Spinal cord (tissue), 10 donors: ENCODE data around the gene MRPS9. TPM values are rescaled to one million over a fixed set of nuclear protein-coding genes. Genes with fewer than 3 reads are reported as not detected.
A peak's percentile ranks its signal among the peaks of the same experiment; 100 is the strongest.

ENCODE experiments used
- DNase-seq, 6 donors: peaks; one replicate each; pipeline versions ENCODE4 v3.0.0 to v3.0.0-alpha.2; 2013 to 2015; ENCODE audit warnings: low spot score in 6 of 6, low read depth in 4 of 6
- H3K27ac ChIP-seq: one replicate; pipeline ENCODE4 v1.5.1; 2013; ENCODE audit warnings: low read depth, low read length, control low read depth
- H3K27me3 ChIP-seq: one replicate; pipeline ENCODE4 v1.6.1; 2013; ENCODE audit warnings: low read length; ENCODE audit not compliant: control insufficient read depth, insufficient read depth
- H3K36me3 ChIP-seq: one replicate; pipeline ENCODE4 v1.6.1; 2013; ENCODE audit warnings: low read length; ENCODE audit not compliant: control insufficient read depth, insufficient read depth
- H3K4me1 ChIP-seq: one replicate; pipeline ENCODE4 v1.6.1; 2013; ENCODE audit warnings: low read length; ENCODE audit not compliant: control insufficient read depth, insufficient read depth
- H3K4me3 ChIP-seq: one replicate; pipeline ENCODE4 v1.5.1; 2013; ENCODE audit warnings: low read depth, low read length, control low read depth
- H3K9me3 ChIP-seq: one replicate; pipeline ENCODE4 v1.6.1; 2013; ENCODE audit warnings: low read length; ENCODE audit not compliant: control insufficient read depth, insufficient read depth
- WGBS: methylation state at CpG from one replicate; pipeline ENCODE4 v1.1.5; 2013; ENCODE audit warnings: missing lambda C conversion rate; ENCODE audit not compliant: insufficient coverage; 5-methylcytosine and 5-hydroxymethylcytosine counted together
- polyA plus RNA-seq, 2 donors: library from polyadenylated mRNA; unstranded; fragments of 120-200 nt; gene quantifications; one replicate each; pipeline ENCODE4 v1.2.1, GENCODE V29; 2013; ENCODE audit not compliant: insufficient read length in 2 of 2
- total RNA-seq, 2 donors: library from RNA; depleted of rRNA in 1 of 2; stranded (reverse); fragments of 120-200 nt in 1 of 2; fragments of >200 nt in 1 of 2; gene quantifications; one replicate each; pipeline versions ENCODE4 v1.2.3 to v1.2.4, GENCODE V29; 2013 to 2014
- donor health status: healthy.

MRPS9 gene
- total and polyA plus RNA-seq, 4 donors, result 22.5 to 35.7 (median 34.1) TPM

DNA sequence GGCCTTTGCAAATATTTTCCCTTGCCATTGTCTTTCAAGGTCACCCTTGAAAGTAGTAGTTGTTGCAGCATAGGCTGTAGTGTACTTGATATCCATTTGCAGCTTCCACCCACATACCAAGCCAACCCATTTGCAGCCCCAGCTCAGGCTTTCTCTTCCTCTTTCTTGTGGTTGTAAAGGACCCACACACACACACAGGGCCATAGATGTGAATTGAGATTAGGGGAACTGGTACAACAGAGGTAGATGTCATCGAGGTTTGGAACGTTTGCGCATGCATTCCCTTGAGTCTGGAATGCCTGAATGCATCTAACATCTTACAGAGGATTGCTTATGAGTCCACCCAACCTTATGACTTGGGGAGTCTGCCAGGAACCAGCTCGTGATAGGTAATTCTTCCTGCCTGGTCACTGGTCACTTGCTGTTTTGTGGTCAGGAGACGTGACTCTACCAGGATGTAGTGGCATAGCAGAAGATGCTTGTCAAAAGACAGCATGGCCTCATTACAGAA lies 91.9 kb downstream of the MRPS9 start:
- no peaks in the 10 kb centered on the region for H3K36me3 ChIP-seq
- no peak overlapping the region for H3K4me3 ChIP-seq
- H3K9me3 ChIP-seq, result no peaks in the 10 kb centered on the region
- 100% methylated on average over 4 of the region's 5 CpGs for WGBS
- no peaks in the 10 kb centered on the region for H3K27me3 ChIP-seq
- no peak for DNase-seq
- peaks cover 12% of the 10 kb centered on the region for H3K4me1 ChIP-seq
- no peak overlapping the region for H3K27ac ChIP-seq

DNA sequence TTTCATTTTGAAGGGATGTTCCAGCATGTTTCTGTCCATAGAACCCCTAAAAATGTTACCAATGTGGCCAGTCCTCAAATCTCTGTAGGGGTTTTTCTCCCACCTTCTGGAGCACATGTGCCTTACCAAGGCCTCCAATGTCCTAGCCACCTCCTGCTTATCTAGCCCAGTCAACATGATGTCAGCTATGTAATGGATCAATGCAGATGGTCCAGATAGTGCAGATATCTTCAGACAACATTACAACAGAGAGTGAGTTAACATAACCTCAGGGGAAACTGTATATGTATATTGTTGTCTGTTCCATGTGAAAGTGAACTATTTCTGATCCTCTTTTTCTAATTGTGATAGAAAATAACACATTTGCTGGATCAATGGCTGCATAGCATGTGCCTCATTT lies 92.7 kb downstream of the MRPS9 start:
- Histone ChIP-seq H3K36me3 (no peaks in the 10 kb centered on the region), H3K4me1 (peaks cover 7% of the 10 kb centered on the region), H3K4me3 (no peak overlapping the region), H3K9me3 (no peaks in the 10 kb centered on the region), H3K27me3 (no peaks in the 10 kb centered on the region), H3K27ac (no peak overlapping the region)
- DNase-seq, result no peak

GRCh38 chr2:105134081-105134480 lies 96.2 kb downstream of the MRPS9 start:
- H3K4me1 ChIP-seq, result no peaks in the 10 kb centered on the region
- H3K36me3 ChIP-seq, result no peaks in the 10 kb centered on the region
- H3K27me3 ChIP-seq, result no peaks in the 10 kb centered on the region
- no peak for DNase-seq
- H3K4me3 ChIP-seq, result no peak overlapping the region
- H3K9me3 ChIP-seq, result no peaks in the 10 kb centered on the region
- 83% methylated on average over 1 of the region's 3 CpGs for WGBS
- H3K27ac ChIP-seq, result no peak overlapping the region

- DNase-seq, result no peak
- no peaks in the 10 kb centered on the region for H3K4me1 ChIP-seq
- H3K4me3 ChIP-seq, result no peak overlapping the region
- no peaks in the 10 kb centered on the region for H3K9me3 ChIP-seq
- H3K36me3 ChIP-seq, result no peaks in the 10 kb centered on the region
- H3K27me3 ChIP-seq, result no peaks in the 10 kb centered on the region
- no peak overlapping the region for H3K27ac ChIP-seq
- 93% methylated on average over 4 of the region's 6 CpGs for WGBS
These were observed 97.6 kb downstream of the MRPS9 start for GRCh38 chr2:105135436-105135835.

DNA sequence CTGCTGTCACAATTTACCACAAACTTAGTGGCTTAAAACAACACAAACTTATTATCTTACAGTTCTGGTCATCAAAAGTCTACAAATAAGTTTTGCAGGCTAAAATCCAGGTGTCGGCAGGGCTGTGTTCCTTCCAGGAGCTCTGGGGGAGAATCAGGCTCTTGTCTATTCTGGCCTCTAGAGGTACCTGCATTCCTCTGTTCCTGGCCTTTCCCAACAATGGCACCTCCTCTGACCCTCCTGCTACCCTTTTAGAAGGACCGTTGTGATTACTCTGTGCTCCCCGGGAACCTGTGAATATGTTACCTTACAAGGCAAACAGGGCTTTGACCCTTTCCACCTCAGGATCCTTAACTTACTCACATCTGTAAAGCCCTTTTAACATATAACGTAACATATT lies 98.5 kb downstream of the MRPS9 start:
- Histone ChIP-seq H3K27ac (no peak overlapping the region), H3K4me1 (no peaks in the 10 kb centered on the region), H3K36me3 (no peaks in the 10 kb centered on the region), H3K4me3 (no peak overlapping the region), H3K27me3 (no peaks in the 10 kb centered on the region), H3K9me3 (no peaks in the 10 kb centered on the region)
- 66% methylated on average over 3 of the region's 4 CpGs for WGBS
- DNase-seq, result no peak

DNA sequence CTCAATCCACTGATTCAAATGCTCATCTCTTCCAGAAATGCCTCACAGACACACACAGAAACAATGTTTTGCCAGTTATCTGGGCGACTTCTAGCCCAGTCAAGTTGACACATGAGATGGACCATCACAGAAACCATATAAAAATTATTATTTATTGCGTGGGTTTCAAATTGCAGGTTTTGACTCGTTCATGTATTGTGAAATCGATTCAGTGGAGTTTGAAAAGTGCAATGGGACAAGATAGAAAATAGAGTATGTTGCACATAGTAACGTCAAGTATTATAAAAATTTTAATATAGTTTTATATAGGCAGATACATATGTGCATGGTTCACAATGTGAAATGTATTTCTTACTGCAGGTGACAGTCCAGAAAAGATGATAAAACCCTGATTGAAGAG lies 100.8 kb downstream of the MRPS9 start:
- WGBS, result no CpG with 5 or more reads among the region's 5 CpGs
- H3K4me3 ChIP-seq, result no peak overlapping the region
- no peaks in the 10 kb centered on the region for H3K27me3 ChIP-seq
- no peaks in the 10 kb centered on the region for H3K36me3 ChIP-seq
- H3K27ac ChIP-seq, result no peak overlapping the region
- DNase-seq, result no peak
- H3K9me3 ChIP-seq, result no peaks in the 10 kb centered on the region
- peaks cover 5% of the 10 kb centered on the region for H3K4me1 ChIP-seq

- no peak for DNase-seq
- Histone ChIP-seq H3K9me3 (no peaks in the 10 kb centered on the region), H3K36me3 (no peaks in the 10 kb centered on the region), H3K27me3 (no peaks in the 10 kb centered on the region), H3K27ac (no peak overlapping the region), H3K4me3 (no peak overlapping the region), H3K4me1 (peaks cover 11% of the 10 kb centered on the region)
- WGBS, result 95% methylated on average over 3 of the region's 6 CpGs
These were observed 101.8 kb downstream of the MRPS9 start for GRCh38 chr2:105139556-105140239.

DNA sequence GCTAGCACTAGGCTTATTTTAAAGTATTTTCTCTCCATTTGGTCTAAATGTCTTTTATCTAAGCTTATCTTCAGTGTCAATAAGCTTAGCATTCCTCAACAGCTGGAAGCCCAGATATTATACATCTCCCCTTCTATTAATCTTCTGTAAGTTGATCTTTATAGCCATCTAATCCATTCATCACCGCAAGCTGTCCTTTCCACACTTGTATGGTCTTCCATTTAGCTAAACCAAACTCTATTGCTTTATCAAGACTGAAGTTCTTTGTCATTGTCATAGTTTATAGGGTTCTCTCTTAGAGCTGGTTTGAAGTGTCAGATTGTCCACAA lies 102.3 kb downstream of the MRPS9 start:
- Histone ChIP-seq H3K4me1 (peaks cover 15% of the 10 kb centered on the region), H3K9me3 (no peaks in the 10 kb centered on the region), H3K36me3 (no peaks in the 10 kb centered on the region), H3K4me3 (no peak overlapping the region), H3K27ac (no peak overlapping the region), H3K27me3 (no peaks in the 10 kb centered on the region)
- no CpG with 5 or more reads among the region's 1 CpG for WGBS
- peak in 1 of 6 donors; percentile 23 for DNase-seq

DNA sequence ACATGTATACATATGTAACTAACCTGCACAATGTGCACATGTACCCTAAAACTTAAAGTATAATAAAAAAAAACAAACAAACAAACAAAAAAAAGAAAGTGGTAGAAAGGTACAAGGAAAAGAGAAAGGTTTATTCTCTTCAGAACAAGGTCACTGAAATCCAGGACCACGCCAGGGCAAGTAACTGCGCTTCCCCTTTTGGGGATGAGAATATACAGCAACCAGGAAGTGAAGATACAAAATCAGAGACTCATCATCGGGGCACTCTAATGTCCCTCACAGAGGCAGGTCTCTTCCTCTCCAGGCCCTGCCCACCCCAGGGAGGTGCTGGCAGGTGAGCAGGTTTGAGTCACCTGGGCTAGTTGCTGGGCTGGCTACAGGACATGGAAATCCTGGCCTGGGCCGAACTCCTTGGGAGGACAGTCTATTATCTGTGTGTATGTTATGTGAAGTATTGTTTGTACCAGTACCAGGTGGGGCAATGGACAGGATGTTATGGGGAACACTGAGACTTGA lies 103.3 kb downstream of the MRPS9 start:
- Histone ChIP-seq H3K9me3 (no peaks in the 10 kb centered on the region), H3K4me3 (no peak overlapping the region), H3K27ac (no peak overlapping the region), H3K27me3 (no peaks in the 10 kb centered on the region), H3K36me3 (no peaks in the 10 kb centered on the region), H3K4me1 (peaks cover 20% of the 10 kb centered on the region)
- 100% methylated on average over 1 of the region's 4 CpGs for WGBS
- DNase-seq, result no peak

- H3K27ac ChIP-seq, result no peak overlapping the region
- WGBS, result 81% methylated on average over 5 of the region's 5 CpGs
- no peaks in the 10 kb centered on the region for H3K36me3 ChIP-seq
- no peak overlapping the region for H3K4me3 ChIP-seq
- H3K27me3 ChIP-seq, result no peaks in the 10 kb centered on the region
- H3K9me3 ChIP-seq, result no peaks in the 10 kb centered on the region
- no peak for DNase-seq
- peaks cover 20% of the 10 kb centered on the region for H3K4me1 ChIP-seq
These were observed 104.4 kb downstream of the MRPS9 start for GRCh38 chr2:105142239-105142638.
